Neutrophil (primary cell): Measurements from ENCODE around the gene TPM4.

Experiments
- H3K27ac ChIP-seq: fragments of 200-600 bp; sonication (generic); 2 replicates; pipeline ENCODE4 v1.5.1; 2016; ENCODE audit warnings: mild to moderate bottlenecking, moderate library complexity
- H3K27me3 ChIP-seq: fragments of 200-600 bp; sonication (generic); 2 replicates; pipeline ENCODE4 v1.6.0; 2016; ENCODE audit warnings: mild to moderate bottlenecking
- H3K36me3 ChIP-seq: fragments of 200-600 bp; sonication (generic); 2 replicates; pipeline ENCODE4 v1.5.1; 2017
- H3K4me1 ChIP-seq, 2 experiments: fragments of 200-600 bp in 1 of 2; sonication (generic) in 1 of 2; 1 replicate in 1 of 2; 2 replicates in 1 of 2; pipeline versions ENCODE4 v1.5.1 to v1.6.1; 2013 to 2016; ENCODE audit warnings: low read depth in 1 of 2, low read length in 1 of 2, mild to moderate bottlenecking in 1 of 2, moderate library complexity in 1 of 2; ENCODE audit not compliant: control insufficient read depth in 1 of 2, insufficient read depth in 1 of 2
- H3K4me3 ChIP-seq, 2 experiments: fragments of 200-600 bp in 1 of 2; sonication (generic) in 1 of 2; 1 replicate in 1 of 2; 2 replicates in 1 of 2; pipeline ENCODE4 v1.5.1; 2013 to 2016; ENCODE audit warnings: low read depth in 1 of 2, low read length in 1 of 2, mild to moderate bottlenecking in 1 of 2, moderate library complexity in 1 of 2
- H3K9me3 ChIP-seq: fragments of 200-600 bp; sonication (generic); 2 replicates; pipeline ENCODE4 v1.5.1; 2016
- CTCF ChIP-seq: fragments of 200-600 bp; sonication (generic); IDR thresholded peaks from 2 replicates; pipeline ENCODE4 v1.5.1; 2016; ENCODE audit warnings: antibody characterized with exemption

TPM4 gene

GRCh38 chr19:16048583-16048982, 27.7 kb upstream of the TPM4 start:
- no peaks in the 10 kb centered on the region for H3K36me3 ChIP-seq
- TF ChIP-seq CTCF, result no peak

GRCh38 chr19:16051254-16052025, 24.9 kb upstream of the TPM4 start:
- Histone ChIP-seq H3K27ac (no peak overlapping the region), H3K4me3 (no peak overlapping the region), H3K36me3 (no peaks in the 10 kb centered on the region), H3K4me1 (no peaks in the 10 kb centered on the region), H3K27me3 (peaks cover 10% of the 10 kb centered on the region), H3K9me3 (no peaks in the 10 kb centered on the region)
- no peak for TF ChIP-seq CTCF

More at GRCh38 chr19:16048583-16048982, 27.7 kb upstream of the TPM4 start:
- no peaks in the 10 kb centered on the region for H3K9me3 ChIP-seq
- peaks cover 10% of the 10 kb centered on the region for H3K27me3 ChIP-seq
- H3K4me3 ChIP-seq, result no peak overlapping the region
- H3K4me1 ChIP-seq, result no peaks in the 10 kb centered on the region
- H3K27ac ChIP-seq, result no peak overlapping the region

GRCh38 chr19:16052353-16052752, 23.9 kb upstream of the TPM4 start:
- TF ChIP-seq CTCF, result no peak
- Histone ChIP-seq H3K27me3 (peaks cover 10% of the 10 kb centered on the region), H3K4me3 (no peak overlapping the region)

GRCh38 chr19:16057062-16057461, 19.2 kb upstream of the TPM4 start:
- Histone ChIP-seq H3K27me3 (no peaks in the 10 kb centered on the region), H3K4me3 (no peak overlapping the region), H3K9me3 (no peaks in the 10 kb centered on the region), H3K36me3 (no peaks in the 10 kb centered on the region), H3K27ac (no peak overlapping the region), H3K4me1 (no peaks in the 10 kb centered on the region)
- no peak for TF ChIP-seq CTCF

More at GRCh38 chr19:16052353-16052752, 23.9 kb upstream of the TPM4 start:
- Histone ChIP-seq H3K4me1 (no peaks in the 10 kb centered on the region), H3K36me3 (no peaks in the 10 kb centered on the region), H3K9me3 (no peaks in the 10 kb centered on the region), H3K27ac (no peak overlapping the region)

GRCh38 chr19:16060294-16060693, 16.0 kb upstream of the TPM4 start:
- H3K9me3 ChIP-seq, result no peaks in the 10 kb centered on the region
- peaks cover 4 to 5% of the 10 kb centered on the region in 2 experiments for H3K4me1 ChIP-seq
- no peak overlapping the region for H3K4me3 ChIP-seq
- no peaks in the 10 kb centered on the region for H3K36me3 ChIP-seq
- H3K27ac ChIP-seq, result no peak overlapping the region
- no peak for TF ChIP-seq CTCF
- H3K27me3 ChIP-seq, result no peaks in the 10 kb centered on the region
